Nephron progenitor cell (in vitro differentiated cells): ENCODE measurements around the gene ADAM22.

Source experiments
- DNase-seq: peaks from one replicate; pipeline ENCODE4 v3.0.0; 2021
- H3K27ac Mint-ChIP-seq: 2 replicates; pipeline ENCODE4 v1.8.0; 2021; ENCODE audit warnings: mild to moderate bottlenecking, moderate library complexity, mixed read lengths
- H3K27me3 Mint-ChIP-seq: 2 replicates; pipeline ENCODE4 v1.8.0; 2021; ENCODE audit warnings: mild to moderate bottlenecking, low read depth, mixed read lengths; ENCODE audit not compliant: poor library complexity
- H3K36me3 Mint-ChIP-seq: 2 replicates; pipeline ENCODE4 v1.8.0; 2021; ENCODE audit warnings: low read depth, mixed read lengths
- H3K4me1 Mint-ChIP-seq: 2 replicates; pipeline ENCODE4 v1.8.0; 2021; ENCODE audit warnings: mixed read lengths
- H3K4me3 Mint-ChIP-seq: 2 replicates; pipeline ENCODE4 v1.8.0; 2021; ENCODE audit warnings: mild to moderate bottlenecking, moderate library complexity, mixed read lengths
- H3K9me3 Mint-ChIP-seq: 2 replicates; pipeline ENCODE4 v1.8.0; 2021; ENCODE audit warnings: mild to moderate bottlenecking, moderate library complexity, mixed read lengths
- CTCF ChIP-seq: fragments of 200-600 bp; sonication (generic); IDR thresholded peaks from 2 replicates; pipeline ENCODE4 v1.5.0; 2021; ENCODE audit warnings: antibody characterized with exemption

The ADAM22 gene

GRCh38 chr7:88243345-88243909, 309.4 kb downstream of the ADAM22 start:
- H3K27ac Mint-ChIP-seq: peak overlapping the region; percentile 68
- H3K4me3 Mint-ChIP-seq: no peak overlapping the region
- no peaks in the 10 kb centered on the region for H3K27me3 Mint-ChIP-seq
- DNase-seq: no peak
- peaks cover 6% of the 10 kb centered on the region for H3K4me1 Mint-ChIP-seq
- H3K9me3 Mint-ChIP-seq: peaks cover 3% of the 10 kb centered on the region
- no peaks in the 10 kb centered on the region for H3K36me3 Mint-ChIP-seq
- TF ChIP-seq CTCF: peak; percentile 74

DNA sequence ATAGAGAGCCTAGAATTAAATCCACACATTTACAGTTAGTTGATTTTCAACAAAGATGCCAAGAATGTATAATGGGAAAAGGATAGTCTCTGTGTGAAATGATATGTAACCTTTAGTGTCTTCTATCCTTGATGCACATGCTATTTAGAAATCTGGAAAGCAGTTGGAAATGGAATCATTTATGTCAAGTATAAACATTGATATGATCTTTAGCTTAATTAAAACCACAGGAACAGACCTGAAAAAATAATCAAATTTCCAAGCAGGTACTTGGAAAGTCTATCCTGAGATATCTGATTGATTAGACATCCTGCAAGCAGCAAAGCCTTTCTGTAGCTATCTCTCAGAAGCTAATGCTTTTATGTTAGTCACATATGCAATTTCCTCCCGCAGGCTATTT, 310.2 kb downstream of the ADAM22 start:
- Mint-ChIP-seq H3K27ac (no peak overlapping the region), H3K9me3 (peaks cover 3% of the 10 kb centered on the region), H3K4me1 (peaks cover 6% of the 10 kb centered on the region), H3K27me3 (no peaks in the 10 kb centered on the region), H3K36me3 (no peaks in the 10 kb centered on the region), H3K4me3 (no peak overlapping the region)
- no peak for DNase-seq
- TF ChIP-seq CTCF: no peak
